HG03521 (cell line): ENCODE data around the gene HS3ST3A1.
"Not testable (repeated sequence)": the region's sequence is repeated elsewhere in the genome, so short reads cannot be mapped to it uniquely, and the experiment has no call there.

ENCODE experiments used
- ATAC-seq: cut with Tn5 transposase; IDR thresholded peaks from one replicate; pipeline ENCODE4 v1.9.1; 2021; ENCODE audit warnings: mild to moderate bottlenecking, moderate library complexity; ENCODE audit not compliant: unreplicated experiment

The HS3ST3A1 gene

GRCh38 chr17:13498184-13498583, 103.5 kb downstream of the HS3ST3A1 start:
- ATAC-seq, result no peak

- not testable (repeated sequence) for ATAC-seq
Observed at GRCh38 chr17:13496553-13497056, 105.1 kb downstream of the HS3ST3A1 start.

GRCh38 chr17:13495423-13495822, 106.3 kb downstream of the HS3ST3A1 start:
- no peak for ATAC-seq

GRCh38 chr17:13492737-13493122, 109.0 kb downstream of the HS3ST3A1 start:
- no peak for ATAC-seq

- no peak for ATAC-seq
Observed at GRCh38 chr17:13491916-13492736, 109.6 kb downstream of the HS3ST3A1 start.

- ATAC-seq, result no peak
Observed at GRCh38 chr17:13491491-13491890, 110.2 kb downstream of the HS3ST3A1 start.

- ATAC-seq, result no peak
Observed at GRCh38 chr17:13490906-13491482, 110.7 kb downstream of the HS3ST3A1 start.

GRCh38 chr17:13490427-13490826, 111.3 kb downstream of the HS3ST3A1 start:
- no peak for ATAC-seq

GRCh38 chr17:13485327-13485726, 116.4 kb downstream of the HS3ST3A1 start:
- ATAC-seq, result no peak

GRCh38 chr17:13484020-13484419, 117.7 kb downstream of the HS3ST3A1 start:
- ATAC-seq, result no peak

- no peak for ATAC-seq
Observed at GRCh38 chr17:13480877-13481276, 120.9 kb downstream of the HS3ST3A1 start.

GRCh38 chr17:13478326-13478830, 123.4 kb downstream of the HS3ST3A1 start:
- no peak for ATAC-seq

- no peak for ATAC-seq
Observed at GRCh38 chr17:13477180-13477611, 124.5 kb downstream of the HS3ST3A1 start.

- ATAC-seq, result no peak
Observed at GRCh38 chr17:13476720-13477119, 125.0 kb downstream of the HS3ST3A1 start.

GRCh38 chr17:13475574-13476223, 126.0 kb downstream of the HS3ST3A1 start:
- no peak for ATAC-seq

- ATAC-seq, result no peak
Observed at GRCh38 chr17:13474073-13474800, 127.5 kb downstream of the HS3ST3A1 start.

- no peak for ATAC-seq
Observed at GRCh38 chr17:13465678-13466077, 136.1 kb downstream of the HS3ST3A1 start.

GRCh38 chr17:13462673-13463124, 139.0 kb downstream of the HS3ST3A1 start:
- no peak for ATAC-seq

GRCh38 chr17:13462146-13462545, 139.6 kb downstream of the HS3ST3A1 start:
- no peak for ATAC-seq

GRCh38 chr17:13460261-13461000, 141.3 kb downstream of the HS3ST3A1 start:
- no peak for ATAC-seq
